Measurements from ENCODE around the gene WDR91. TPM values are rescaled to one million over a fixed set of nuclear protein-coding genes. Genes with fewer than 3 reads are reported as not detected.

Gene WDR91
- polyA plus RNA-seq, 1 experiment = 6.3 TPM

- DNase-seq (ENCODE audit: low read depth, low spot score) = no peak
- no peaks in the 10 kb centered on the region for H3K27me3 ChIP-seq (ENCODE audit: control insufficient read depth, insufficient read depth, low read length)
- no peak overlapping the region for H3K27ac ChIP-seq (ENCODE audit: low read depth, low read length)
- ChIA-PET POLR2A (no interaction called here), CTCF (interaction anchor here (2.7 kb wide), 1 partner anchor 8 kb away, joined by 9 read pairs; the partner anchor contains the start of gene CYREN)
- TF ChIP-seq CTCF (IDR thresholded peaks at IDR 0.05; ENCODE audit: low read depth, low read length) = no peak
- no peak overlapping the region for H3K4me3 ChIP-seq (ENCODE audit: low read depth, low read length)
- peaks cover 3% of the 10 kb centered on the region for H3K9me3 ChIP-seq (ENCODE audit: control insufficient read depth, insufficient read depth, low read length)
Measured at GRCh38 chr7:135162382-135163001, 48.8 kb downstream of the WDR91 start.

DNA sequence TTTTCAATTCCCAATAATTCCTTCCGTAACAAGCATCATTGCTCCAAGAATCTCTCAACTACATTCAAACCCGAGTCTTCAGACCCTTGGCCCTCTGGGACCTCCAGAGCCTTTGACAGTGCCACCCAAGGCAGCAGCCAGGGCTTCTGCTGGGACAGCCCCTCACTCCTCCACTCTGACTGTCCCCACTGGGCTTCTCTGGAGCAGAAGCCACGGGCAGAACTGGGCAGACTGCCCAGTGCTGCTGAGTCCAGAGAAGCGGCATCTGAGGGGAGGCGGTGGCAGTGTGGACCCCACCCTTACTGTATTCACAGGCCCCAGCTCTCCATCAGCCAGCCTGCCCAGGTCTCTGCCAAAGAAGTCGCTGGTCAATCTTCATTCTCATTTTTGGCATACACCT lies 49.7 kb downstream of the WDR91 start:
- POLR2A ChIA-PET = no interaction called here

DNA sequence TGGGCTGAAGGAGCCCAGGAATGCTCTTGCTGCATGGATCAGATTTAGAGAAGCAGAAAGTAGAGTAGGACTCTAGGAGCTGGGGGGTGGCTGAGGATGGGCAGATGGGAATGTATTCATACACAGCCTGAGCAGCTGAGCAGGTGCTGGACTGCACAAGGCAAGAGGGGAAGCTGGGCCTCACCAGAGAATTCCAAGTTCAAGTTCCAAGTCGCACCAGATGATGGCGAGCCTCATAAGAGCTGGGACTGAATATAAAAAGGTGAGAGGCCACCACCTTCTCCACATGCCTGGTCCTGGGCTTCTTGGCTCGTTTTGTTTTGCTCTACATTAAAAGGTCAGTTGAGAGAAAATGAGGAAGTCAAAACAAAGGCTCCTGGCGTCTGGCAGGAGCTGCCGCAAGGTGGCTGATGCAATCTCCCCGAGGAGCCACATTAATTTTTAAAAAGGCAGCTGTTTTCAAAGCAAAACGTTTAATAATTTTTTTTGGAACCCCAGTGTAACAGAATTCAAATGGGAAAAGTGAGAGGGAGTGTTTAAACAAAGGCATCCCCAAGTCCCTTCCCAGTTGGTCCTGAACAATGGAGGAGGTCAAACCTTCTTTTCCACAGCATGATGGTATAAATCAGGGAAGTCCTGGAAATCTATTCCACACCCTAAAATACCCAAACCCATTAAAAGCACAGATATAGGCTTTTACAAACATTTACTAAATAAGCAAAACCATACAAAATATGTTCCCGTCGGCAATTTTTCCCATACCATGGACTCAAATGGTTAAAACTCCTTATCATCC lies 50.3 kb downstream of the WDR91 start:
- H3K4me3 ChIP-seq (ENCODE audit: low read depth, low read length) = no peak overlapping the region
- H3K27me3 ChIP-seq (ENCODE audit: control insufficient read depth, insufficient read depth, low read length) = no peaks in the 10 kb centered on the region
- peak overlapping the region; percentile 69 for H3K27ac ChIP-seq (ENCODE audit: low read depth, low read length)
- H3K9me3 ChIP-seq (ENCODE audit: control insufficient read depth, insufficient read depth, low read length) = peaks cover 10% of the 10 kb centered on the region
- ChIA-PET POLR2A (interaction anchor here (0.7 to 2.0 kb wide), 5 partner anchors 9 to 204 kb away, joined by 3 to 12 read pairs (median 6); partner anchors contain the start of genes CYREN, TMEM140 and WDR91), CTCF (interaction anchor here (1.2 to 2.7 kb wide), 3 partner anchors 8 to 14 kb away, joined by 5 to 9 read pairs (median 8); partner anchors contain the start of genes CYREN and TMEM140)
- no peak for DNase-seq (ENCODE audit: low read depth, low spot score)
- TF ChIP-seq CTCF (IDR thresholded peaks at IDR 0.05; ENCODE audit: low read depth, low read length) = no peak

More for the DNA sequence above, 49.7 kb downstream of the WDR91 start:
- DNase-seq (ENCODE audit: low read depth, low spot score) = no peak
- H3K9me3 ChIP-seq (ENCODE audit: control insufficient read depth, insufficient read depth, low read length) = peaks cover 8% of the 10 kb centered on the region
- CTCF ChIA-PET = interaction anchor here (2.7 kb wide), 1 partner anchor 9 kb away, joined by 9 read pairs; the partner anchor contains the start of gene CYREN
- TF ChIP-seq CTCF (IDR thresholded peaks at IDR 0.05; ENCODE audit: low read depth, low read length) = no peak
- no peak overlapping the region for H3K27ac ChIP-seq (ENCODE audit: low read depth, low read length)
- H3K27me3 ChIP-seq (ENCODE audit: control insufficient read depth, insufficient read depth, low read length) = no peaks in the 10 kb centered on the region
- H3K4me3 ChIP-seq (ENCODE audit: low read depth, low read length) = no peak overlapping the region

GRCh38 chr7:135160098-135160857 lies 51.0 kb downstream of the WDR91 start:
- Histone ChIP-seq H3K27me3 (ENCODE audit: control insufficient read depth, insufficient read depth, low read length) (peaks cover 2% of the 10 kb centered on the region), H3K4me3 (ENCODE audit: low read depth, low read length) (no peak overlapping the region), H3K27ac (ENCODE audit: low read depth, low read length) (peak overlapping the region; percentile 69), H3K9me3 (ENCODE audit: control insufficient read depth, insufficient read depth, low read length) (peaks cover 10% of the 10 kb centered on the region)
- no peak for DNase-seq (ENCODE audit: low read depth, low spot score)
- ChIA-PET POLR2A (interaction anchor here (0.7 to 2.0 kb wide), 5 partner anchors 10 to 203 kb away, joined by 3 to 12 read pairs (median 6); partner anchors contain the start of genes CYREN, TMEM140 and WDR91), CTCF (interaction anchor here (1.2 to 2.7 kb wide), 3 partner anchors 9 to 13 kb away, joined by 5 to 9 read pairs (median 8); partner anchors contain the start of genes CYREN and TMEM140)
- no peak for TF ChIP-seq CTCF (IDR thresholded peaks at IDR 0.05; ENCODE audit: low read depth, low read length)
